CD4-positive, alpha-beta T cell treated with Interleukin-17A for 4 hours (primary cell): Measurements from ENCODE around the gene ARHGAP21.
A peak's percentile ranks its signal among the peaks of the same experiment; 100 is the strongest.

ENCODE experiments used
- DNase-seq: peaks from one replicate; pipeline ENCODE4 v3.0.0-alpha.2; 2020; ENCODE audit warnings: mixed read lengths

Gene ARHGAP21

DNA sequence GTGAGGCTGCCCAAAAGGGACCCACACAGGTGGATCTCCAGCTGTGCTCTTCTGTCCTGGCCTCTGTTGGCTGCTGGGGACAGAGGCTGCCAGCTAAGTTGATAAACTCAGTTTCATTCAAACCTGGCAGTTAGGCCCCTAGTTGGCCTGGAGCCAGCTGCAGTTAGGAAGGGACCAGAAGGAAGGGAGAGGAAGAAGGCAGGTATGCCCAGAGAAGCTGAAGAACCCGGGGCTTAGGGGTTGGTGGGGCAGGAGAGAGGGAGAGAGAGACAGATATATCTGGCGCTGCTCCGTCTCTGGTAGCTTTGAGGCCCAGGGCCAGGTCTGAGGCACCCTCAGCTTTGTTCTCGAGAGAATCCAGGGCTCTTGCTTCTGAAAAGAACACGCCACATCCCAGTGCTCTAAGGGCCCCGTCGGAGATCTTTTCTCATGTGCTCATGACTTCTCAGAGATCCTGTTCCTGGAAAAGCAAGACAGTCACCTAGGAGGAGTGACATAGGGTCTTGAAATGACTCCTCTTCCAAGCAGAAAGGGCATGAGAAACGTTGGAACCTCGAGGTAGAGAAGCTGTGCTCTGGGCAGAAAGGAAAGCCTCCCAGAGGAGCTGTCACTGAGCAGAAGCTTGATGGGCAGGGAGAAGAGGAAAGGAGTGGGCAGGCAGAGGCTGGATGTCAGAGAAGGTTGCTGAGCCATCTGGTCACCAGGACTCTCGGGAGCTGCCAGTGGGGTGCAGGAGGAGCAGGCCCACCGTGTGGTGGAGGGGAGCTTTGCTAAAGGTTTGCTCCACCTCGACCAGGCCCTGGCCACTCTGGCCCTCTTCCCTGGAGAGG is 153.6 kb downstream of the ARHGAP21 start:
- no peak for DNase-seq

DNA sequence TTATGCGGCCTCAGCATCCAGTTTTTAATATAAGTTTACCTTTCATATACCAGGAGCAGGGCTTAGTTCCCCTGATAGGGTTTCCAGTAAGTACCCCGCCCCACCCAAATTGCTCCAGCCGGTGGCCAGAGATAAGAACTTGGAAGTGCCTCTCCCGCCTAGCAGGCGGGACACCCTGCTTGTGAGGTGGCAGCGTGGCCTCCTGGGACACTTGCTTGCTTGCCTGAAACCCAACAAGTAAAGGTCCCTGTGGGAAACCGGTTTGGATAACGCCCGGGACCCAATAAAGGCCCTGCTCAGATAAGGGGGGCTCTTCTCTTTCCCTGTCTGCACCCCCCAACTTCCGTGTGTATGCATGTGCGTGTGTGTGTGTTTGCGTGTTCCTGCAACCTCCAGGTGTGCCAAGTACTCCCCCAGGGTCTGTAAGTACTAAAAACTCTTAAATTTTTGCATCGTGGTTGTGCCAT is 154.3 kb downstream of the ARHGAP21 start:
- DNase-seq, result no peak

DNA sequence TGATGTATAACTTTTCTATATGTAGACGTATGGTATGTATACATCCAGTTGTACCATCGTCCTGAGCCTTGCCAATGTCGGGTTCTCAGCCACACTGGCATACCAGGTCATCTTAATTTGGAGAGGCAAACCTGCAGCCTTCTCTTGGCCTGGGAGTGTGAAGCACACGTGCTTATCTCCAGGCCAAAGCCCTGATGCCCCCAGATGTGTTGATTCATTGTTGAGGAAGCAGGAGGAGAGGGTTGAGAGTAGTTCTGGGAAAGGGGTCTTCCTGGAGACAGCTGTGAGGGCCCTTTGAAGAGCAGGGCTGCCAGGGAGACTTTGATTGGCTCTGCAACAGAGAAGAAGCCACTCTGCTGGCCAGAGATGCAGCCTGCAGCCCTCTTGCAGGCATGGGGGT is 155.6 kb downstream of the ARHGAP21 start:
- DNase-seq, result no peak

DNA sequence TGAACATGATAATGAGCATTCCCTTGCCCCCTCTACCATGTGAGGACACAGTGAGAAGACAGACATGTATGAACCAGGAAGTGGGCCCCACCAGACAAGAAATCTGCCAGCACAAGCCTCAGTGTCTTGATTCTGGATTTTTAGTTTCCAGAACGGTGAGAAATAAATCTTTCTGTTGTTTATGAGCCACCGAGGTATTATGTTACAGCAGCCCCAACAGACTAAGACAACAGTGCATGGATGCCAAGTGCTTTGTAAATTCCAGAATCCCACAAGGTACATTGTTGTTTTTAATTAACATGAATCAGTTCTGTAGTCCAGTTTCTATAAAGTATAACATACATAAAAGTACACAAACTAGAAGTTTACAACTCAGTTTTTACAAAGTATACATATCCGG is 162.2 kb downstream of the ARHGAP21 start:
- DNase-seq, result no peak

DNA sequence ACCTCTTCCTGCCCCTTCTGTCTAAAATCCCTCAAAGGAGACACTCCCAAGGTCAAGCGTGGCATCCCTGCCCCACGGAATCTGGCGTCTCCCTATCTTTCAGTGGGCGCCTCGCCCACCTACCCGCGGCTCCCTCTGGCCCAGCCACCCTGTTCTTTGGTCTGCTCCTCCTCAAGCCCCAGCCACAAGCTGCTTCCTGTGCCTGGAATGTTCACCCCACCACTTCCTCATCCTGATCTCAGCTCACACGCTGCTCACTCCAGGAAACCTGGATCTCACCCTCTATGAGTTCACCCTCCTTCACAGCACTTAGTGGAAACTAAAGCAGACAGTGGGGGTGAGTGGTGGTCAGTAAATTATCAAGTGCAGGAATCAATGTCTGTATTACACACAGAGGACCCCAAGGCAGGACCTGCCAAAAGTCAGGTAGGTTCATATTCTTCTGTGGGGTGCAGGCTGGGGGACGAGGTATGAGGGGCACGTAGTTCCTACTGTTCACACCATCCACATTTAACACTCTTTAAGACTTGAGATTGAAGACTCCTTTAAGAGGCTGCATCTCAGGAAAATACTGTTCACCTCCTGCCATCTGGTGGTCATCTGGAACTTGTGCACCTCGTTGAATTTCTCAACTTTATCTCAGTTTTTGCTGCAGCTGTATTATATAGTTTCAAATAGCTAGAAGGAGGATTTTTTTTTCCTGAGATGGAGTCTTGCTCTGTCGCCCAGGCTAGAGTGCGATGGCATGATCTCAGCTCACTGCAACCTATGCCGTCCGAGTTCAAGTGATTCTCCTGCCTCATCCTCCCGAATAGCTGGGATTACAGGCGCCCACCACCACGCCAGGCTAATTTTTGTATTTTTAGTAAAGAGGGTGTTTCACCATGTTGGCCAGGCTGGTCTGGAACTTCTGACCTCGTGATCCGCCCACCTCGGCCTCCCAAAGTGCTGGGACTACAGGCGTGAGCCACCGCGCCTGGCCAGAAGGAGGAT is 166.6 kb downstream of the ARHGAP21 start:
- DNase-seq, result peak; percentile 9

DNA sequence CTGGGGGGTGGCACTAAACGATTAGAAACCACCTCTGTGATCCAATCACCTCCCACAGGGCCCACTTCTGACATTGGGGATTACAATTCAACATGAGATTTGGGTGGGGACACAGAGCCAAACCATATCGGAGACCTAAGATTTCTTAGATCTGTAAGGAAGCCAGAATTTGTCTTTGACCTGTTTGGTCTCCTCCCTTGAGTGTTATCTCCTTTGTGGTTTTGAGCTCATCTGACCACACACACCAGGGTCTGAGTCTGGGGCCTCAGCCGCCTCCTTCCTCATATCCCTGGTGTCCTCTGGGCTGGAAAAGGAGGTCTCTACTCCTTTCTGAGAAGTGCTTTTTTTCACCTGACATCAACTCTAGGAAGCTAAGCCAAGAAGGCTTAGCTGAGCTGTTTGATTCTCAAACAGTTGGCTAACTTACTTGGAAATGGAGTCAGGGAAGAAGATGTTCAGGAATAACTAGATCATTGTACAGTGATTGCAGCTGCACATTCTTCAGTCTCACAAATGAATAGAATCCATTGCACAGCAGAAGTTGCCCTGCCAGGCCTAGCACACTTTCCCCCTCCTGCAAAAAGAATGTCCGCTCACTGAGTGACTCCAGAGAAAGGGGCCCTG is 167.4 kb downstream of the ARHGAP21 start:
- DNase-seq, result no peak

DNA sequence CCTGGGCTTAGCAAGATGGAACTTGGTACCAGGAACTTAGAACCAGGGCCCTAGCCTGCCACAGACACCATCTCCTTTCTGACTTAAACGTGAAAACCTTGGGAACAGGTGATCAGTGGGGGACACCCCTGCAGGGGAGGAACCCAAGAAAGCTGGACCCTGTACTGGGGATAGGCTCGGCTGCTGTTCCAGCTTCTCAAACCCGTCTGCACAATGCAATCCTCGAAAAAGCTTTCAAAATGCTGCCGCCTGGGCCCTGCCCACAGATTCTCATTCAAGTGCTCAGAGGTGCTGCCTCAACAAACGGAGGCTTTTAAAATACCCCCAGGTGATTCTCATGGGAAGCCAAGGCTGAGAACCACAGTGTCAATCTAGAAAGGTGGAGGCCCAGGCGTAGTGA is 169.7 kb downstream of the ARHGAP21 start:
- DNase-seq, result no peak

DNA sequence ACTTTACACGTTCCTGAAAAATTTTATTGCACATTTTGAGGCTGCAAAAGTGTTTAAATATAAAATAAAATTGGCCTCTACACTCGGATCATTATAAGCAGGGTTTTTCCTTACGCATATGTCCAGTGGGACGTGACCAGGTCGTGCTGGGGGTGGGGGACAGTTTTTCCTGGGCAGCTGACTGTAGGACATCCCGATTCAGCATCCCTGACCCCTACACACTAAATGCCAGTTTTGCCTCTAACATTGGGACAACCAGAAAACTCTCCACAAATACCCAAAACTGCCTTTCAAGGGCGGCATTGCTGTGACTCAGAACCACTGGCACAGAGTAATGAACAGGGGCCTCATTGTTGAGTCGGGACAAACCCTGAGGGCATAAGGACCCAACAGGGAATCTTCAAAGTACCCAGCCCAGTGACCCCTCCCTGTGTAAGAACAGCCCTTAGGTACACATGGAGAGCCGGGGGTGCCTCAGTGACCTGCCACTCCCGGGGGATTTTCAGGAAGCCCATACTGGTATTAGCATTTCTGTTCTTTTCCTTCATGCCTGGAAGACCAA is 170.6 kb downstream of the ARHGAP21 start:
- DNase-seq, result no peak

DNA sequence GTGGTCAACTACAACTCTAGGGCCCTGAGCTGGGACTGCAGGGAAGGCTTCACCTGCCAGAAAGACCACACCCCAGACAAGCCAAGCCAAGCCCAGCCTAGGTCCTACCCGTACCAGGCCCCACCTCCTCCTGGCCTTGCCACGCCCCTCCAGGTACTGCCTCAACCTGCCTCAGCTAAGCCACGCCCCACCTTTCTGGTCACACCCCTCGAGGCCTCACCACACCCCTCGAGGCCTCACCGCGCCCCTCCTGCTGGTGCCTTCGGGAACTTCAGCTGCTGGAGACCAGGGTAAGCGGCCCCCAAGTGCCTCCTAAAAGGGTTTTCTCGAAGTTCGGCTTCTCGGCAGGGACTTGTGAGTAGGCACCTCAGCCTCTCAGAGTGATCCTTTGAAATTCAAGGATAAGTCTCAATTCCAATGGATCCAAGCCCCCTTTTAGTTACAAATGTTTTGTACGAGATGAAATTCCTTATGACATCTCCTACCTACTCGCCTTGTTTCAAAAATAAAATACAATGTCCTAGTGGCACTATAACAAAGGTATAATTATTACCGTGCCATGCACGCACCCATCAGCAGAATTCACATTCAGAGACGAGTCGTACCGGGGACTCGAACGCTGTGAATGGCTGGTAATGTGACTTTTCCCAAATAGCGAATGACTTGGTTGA is 171.2 kb downstream of the ARHGAP21 start:
- DNase-seq, result no peak

DNA sequence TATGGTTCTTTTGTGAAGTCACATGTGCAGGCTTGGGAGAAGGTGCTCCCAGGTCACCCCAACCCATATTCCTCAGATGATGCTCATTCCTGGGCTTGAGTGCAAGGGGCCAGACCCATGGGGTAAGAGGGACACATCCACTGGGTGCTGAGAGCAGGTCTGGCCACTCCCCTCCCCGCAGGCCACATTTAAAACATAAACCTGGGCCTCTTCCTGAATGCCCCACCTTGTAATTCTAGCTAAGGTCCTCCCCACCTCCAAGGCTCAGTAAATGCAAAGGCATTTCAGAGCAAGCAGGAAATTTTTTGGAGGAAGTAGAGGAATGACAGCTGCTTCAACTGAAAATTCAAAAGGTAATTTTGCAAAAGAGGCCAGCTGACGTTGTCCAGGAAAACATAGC is 172.5 kb downstream of the ARHGAP21 start:
- DNase-seq, result no peak

DNA sequence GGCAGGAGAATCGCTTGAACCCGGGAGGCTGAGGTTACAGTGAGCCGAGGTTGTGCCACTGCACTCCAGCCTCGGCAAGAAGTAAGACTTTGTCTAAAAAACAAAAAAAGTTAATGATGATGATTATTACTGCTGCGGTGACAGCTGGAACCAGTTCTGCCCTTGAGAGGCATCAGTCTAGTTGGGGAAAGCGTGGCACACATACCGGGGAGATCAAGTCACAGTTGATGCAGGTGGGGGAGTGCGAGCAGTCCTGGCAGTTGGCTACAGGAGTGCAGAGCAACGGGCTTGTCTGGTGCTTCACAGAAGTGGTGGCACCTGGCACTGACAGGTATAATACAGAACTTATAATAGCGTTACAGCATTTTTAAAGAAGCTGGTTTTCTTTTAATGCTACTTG is 173.0 kb downstream of the ARHGAP21 start:
- DNase-seq, result no peak

DNA sequence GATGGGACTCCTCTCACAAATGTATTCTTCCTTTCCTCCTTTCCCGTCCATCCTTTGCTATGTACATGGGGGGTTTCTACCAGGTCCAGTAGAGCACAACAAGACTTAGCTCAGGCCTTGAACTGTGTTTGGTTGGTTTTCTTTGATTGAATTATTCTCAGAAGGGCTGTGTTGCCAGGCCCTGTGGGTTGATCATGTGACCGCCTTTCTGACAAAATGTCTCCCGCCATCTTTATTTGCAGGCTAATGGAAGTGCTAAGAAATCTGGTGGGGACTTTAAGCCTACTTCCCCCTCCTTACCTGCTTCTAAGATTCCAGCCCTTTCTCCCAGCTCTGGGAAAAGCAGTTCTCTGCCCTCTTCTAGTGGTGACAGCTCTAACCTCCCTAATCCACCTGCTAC is 178.1 kb downstream of the ARHGAP21 start:
- DNase-seq, result no peak

DNA sequence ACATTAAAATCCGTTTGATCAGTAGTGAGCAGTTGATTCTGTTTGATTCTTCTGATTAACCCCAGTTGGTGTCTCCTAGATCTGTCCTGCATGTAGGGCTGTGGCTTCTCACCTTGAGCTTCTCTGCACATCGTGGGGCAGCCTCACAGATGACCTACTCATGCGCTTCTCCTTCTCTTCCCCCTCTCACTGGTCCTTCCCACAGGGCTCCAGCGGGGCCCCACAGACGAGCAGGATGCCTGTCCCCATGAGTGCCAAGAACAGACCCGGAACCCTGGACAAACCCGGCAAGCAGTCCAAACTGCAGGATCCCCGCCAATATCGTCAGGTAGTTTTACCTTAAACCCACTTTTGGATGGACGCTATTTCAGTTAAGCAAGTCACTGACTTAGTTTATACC is 178.9 kb downstream of the ARHGAP21 start:
- DNase-seq, result no peak

DNA sequence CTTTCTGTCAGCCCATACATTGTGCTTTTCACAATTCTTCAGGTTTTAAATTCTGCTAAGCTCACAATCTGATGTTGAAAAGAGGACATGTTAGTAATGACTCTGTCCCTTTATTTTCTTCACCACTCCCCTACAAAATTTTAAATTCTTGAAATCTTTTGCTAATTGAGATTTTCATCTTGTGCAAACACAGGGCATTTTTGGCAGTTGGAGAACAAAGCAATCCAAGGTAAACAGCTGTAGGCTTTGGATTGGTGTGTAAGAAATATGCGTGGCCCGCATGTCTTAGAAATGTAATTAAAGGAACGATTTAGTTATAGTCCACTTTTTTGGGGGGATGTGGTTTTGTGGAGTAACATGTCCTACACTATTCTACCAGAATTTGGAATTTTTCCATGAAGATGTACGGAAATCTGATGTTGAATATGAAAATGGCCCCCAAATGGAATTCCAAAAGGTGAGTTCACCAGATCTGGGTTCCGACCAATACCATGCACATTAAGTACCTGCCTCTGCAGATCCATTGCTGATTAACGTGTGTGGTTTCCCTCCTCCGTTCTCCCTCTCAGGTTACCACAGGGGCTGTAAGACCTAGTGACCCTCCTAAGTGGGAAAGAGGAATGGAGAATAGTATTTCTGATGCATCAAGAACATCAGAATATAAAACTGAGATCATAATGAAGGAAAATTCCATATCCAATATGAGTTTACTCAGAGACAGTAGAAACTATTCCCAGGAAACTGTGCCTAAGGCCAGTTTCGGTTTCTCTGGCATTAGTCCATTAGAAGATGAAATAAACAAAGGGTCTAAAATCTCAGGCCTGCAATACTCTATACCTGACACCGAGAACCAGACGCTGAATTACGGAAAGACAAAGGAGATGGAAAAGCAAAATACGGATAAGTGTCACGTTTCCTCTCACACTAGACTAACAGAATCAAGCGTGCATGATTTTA is 181.1 kb downstream of the ARHGAP21 start:
- no peak for DNase-seq

DNA sequence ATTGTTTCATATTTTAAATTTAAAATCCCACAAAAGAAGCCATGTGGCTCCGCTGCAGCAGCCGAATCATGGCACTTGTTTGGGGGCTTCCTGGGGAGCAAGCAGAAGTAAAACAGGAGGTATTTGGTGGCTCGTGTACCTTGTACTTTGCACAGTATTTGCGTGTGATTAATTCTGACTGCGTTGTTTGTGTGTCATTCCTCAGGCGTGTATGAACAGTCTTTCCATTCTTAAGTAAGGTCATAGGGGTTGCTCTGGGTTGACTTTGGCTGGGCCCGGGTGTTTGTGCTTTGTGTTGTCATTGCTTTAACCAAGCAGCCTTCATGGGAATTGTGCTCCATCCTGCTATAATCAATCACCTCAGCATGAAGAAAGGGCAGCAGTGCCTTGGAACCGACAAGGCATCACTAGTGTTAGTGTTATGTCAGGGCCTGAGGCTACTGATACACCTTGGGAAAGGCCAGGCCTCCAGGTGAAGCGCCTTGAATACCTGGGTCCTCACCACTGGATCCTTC is 182.4 kb downstream of the ARHGAP21 start:
- no peak for DNase-seq

DNA sequence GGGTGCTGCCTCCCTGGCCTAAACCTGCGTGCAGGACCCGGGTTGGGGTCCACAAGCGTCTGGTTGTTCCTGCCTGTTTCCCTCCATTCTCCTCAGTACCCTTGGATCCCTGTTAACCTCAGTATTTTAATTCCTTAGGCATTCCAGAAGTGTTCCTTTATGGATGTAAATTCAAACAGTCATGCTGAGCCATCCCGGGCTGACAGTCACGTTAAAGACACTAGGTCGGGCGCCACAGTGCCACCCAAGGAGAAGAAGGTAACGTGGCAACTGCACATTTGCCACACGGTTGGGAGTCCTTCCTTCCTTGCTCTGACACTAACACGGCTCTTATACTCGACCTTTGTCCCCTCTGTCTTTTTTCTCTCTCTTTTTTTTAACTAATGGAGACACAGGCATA is 187.1 kb downstream of the ARHGAP21 start:
- no peak for DNase-seq

DNA sequence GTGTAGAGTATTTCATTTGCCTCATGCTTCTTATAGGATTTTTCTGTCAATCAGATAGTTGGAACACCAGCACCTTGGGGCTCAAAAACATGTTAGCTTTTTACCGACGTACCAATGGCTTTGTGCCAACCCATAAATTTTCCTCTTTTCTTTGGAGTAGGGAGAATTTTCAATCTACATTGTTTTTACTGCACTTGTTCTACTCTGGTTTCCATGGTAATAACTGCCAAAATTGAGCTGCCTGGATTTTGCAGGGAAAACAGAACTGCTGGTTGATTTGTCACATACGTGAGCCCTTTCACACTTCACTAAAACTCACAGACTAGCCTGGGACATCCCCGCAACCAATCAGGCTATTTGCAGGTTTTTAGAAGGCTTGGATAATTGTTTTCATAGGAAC is 189.7 kb downstream of the ARHGAP21 start:
- DNase-seq, result no peak
